HepG2 (cell line): ENCODE measurements around the gene PNKP. TPM values are rescaled to one million over a fixed set of nuclear protein-coding genes. Genes with fewer than 3 reads are reported as not detected.

Source experiments
- ATF7 ChIP-seq, 2 experiments: fragments of 450-650 bp in 1 of 2; sonication (generic) in 1 of 2; formaldehyde crosslinking in 1 of 2; IDR thresholded peaks; 2 replicates each; pipeline versions ENCODE4 v1.4.0 to v1.6.1; 2016 to 2020; ENCODE audit warnings: antibody characterized with exemption in 1 of 2, mild to moderate bottlenecking in 1 of 2, missing genetic modification reagents in 1 of 2
- CEBPG ChIP-seq: IDR thresholded peaks from 2 replicates; pipeline ENCODE4 v1.6.1; 2016
- HOXA5 ChIP-seq: sonication (generic); formaldehyde crosslinking; IDR thresholded peaks from 2 replicates; pipeline ENCODE4 v1.4.0; 2020; ENCODE audit warnings: missing genetic modification reagents
- JARID2 ChIP-seq: sonication (generic); formaldehyde crosslinking; IDR thresholded peaks from 2 replicates; pipeline ENCODE4 v1.8.1; 2023; ENCODE audit warnings: missing genetic modification reagents, inconsistent platforms; ENCODE audit not compliant: insufficient replicate concordance
- KDM6A ChIP-seq: IDR thresholded peaks from 2 replicates; pipeline ENCODE4 v1.6.1; 2016; ENCODE audit warnings: low read depth
- MIXL1 ChIP-seq: IDR thresholded peaks from 2 replicates; pipeline ENCODE4 v1.6.1; 2016
- NRL ChIP-seq: sonication (generic); formaldehyde crosslinking; IDR thresholded peaks from 2 replicates; pipeline ENCODE4 v1.5.0; 2020; ENCODE audit warnings: missing genetic modification reagents, mild to moderate bottlenecking, moderate library complexity, borderline replicate concordance
- SCMH1 ChIP-seq: sonication (generic); formaldehyde crosslinking; IDR thresholded peaks from 2 replicates; pipeline ENCODE4 v1.9.0; 2021; ENCODE audit warnings: missing genetic modification reagents, mild to moderate bottlenecking, borderline replicate concordance
- TBX3 ChIP-seq: fragments of 450-650 bp; IDR thresholded peaks from 2 replicates; pipeline ENCODE4 v1.6.1; 2017; ENCODE audit warnings: antibody characterized with exemption, mild to moderate bottlenecking, inconsistent platforms, borderline replicate concordance
- THRA ChIP-seq: sonication (generic); formaldehyde crosslinking; IDR thresholded peaks from 2 replicates; pipeline ENCODE4 v1.4.0; 2020; ENCODE audit warnings: missing genetic modification reagents, borderline replicate concordance
- ZFP62 ChIP-seq: sonication (generic); formaldehyde crosslinking; IDR thresholded peaks from 2 replicates; pipeline ENCODE4 v1.4.0; 2020; ENCODE audit warnings: missing genetic modification reagents
- ZNF318 ChIP-seq: sonication (generic); formaldehyde crosslinking; IDR thresholded peaks from 2 replicates; pipeline ENCODE4 v1.4.0; 2020; ENCODE audit warnings: mild to moderate bottlenecking, missing genetic modification reagents
- ZNF44 ChIP-seq: sonication (generic); formaldehyde crosslinking; IDR thresholded peaks from 2 replicates; pipeline ENCODE4 v1.5.1; 2020; ENCODE audit warnings: mild to moderate bottlenecking, missing genetic modification reagents
- ZNF563 ChIP-seq: sonication (generic); formaldehyde crosslinking; IDR thresholded peaks from 2 replicates; pipeline ENCODE4 v1.8.0; 2022; ENCODE audit warnings: mild to moderate bottlenecking, moderate library complexity, missing genetic modification reagents
- ZNF574 ChIP-seq: sonication (generic); formaldehyde crosslinking; IDR thresholded peaks from 2 replicates; pipeline ENCODE4 v1.4.0; 2020; ENCODE audit warnings: missing genetic modification reagents
- ZNF615 ChIP-seq: sonication (generic); formaldehyde crosslinking; IDR thresholded peaks from 2 replicates; pipeline ENCODE4 v1.5.0; 2020; ENCODE audit warnings: mild to moderate bottlenecking, missing genetic modification reagents, borderline replicate concordance
- polyA plus RNA-seq, 8 experiments: library from polyadenylated mRNA; depleted of rRNA in 3 of 8; stranded (reverse) in 7 of 8; unstranded in 1 of 8; fragments of >200 nt; fragmentation: Illumina TruSeq in 4 of 8; extraction: Trizol in 4 of 8; gene quantifications; 2 replicates each; pipeline versions ENCODE4 v1.2.1 to v1.2.3, GENCODE V29; 2011 to 2016; ENCODE audit warnings: low read depth in 4 of 8, missing spikeins in 1 of 8, mixed read lengths in 1 of 8; ENCODE audit not compliant: insufficient read depth in 1 of 8
- total RNA-seq, 5 experiments: library from RNA; depleted of rRNA; stranded (reverse); fragments of >200 nt; fragmentation: Illumina TruSeq; extraction: Trizol; gene quantifications; 2 replicates each; pipeline ENCODE4 v1.2.3, GENCODE V29; 2016; ENCODE audit warnings: low read depth in 1 of 5

The PNKP gene
- total and polyA plus RNA-seq, 2 of the 13 experiments (the other 11 are each of a cell fraction or from before 2014, with no cell fraction given): 12.7 to 27.1 TPM

GRCh38 chr19:49850487-49851342 is 16.7 kb downstream of the PNKP start, which contains the start of gene PTOV1 (continued):
- TF ChIP-seq HOXA5 (CRISPR knock-in tag) (0 out of 2 replicates have a peak, but pooled peaks have one; percentile 54), NRL (CRISPR knock-in tag) (no peak), TBX3 (no peak), ZNF563 (CRISPR knock-in tag) (no peak), JARID2 (CRISPR knock-in tag) (no peak), THRA (CRISPR knock-in tag) (no peak), KDM6A (no peak), SCMH1 (CRISPR knock-in tag) (no peak), ZFP62 (CRISPR knock-in tag) (no peak), CEBPG (CRISPR knock-in tag) (no peak), ZNF574 (CRISPR knock-in tag) (peak; percentile 83), MIXL1 (CRISPR knock-in tag) (no peak), ZNF44 (CRISPR knock-in tag) (no peak), ZNF615 (no peak), ZNF318 (no peak), ATF7 (IDR thresholded peaks at IDR 0.05) (no peak), ATF7 (CRISPR knock-in tag; IDR thresholded peaks at IDR 0.05) (no peak)
